Adrenal gland (tissue), 5 donors: ENCODE results near the gene CAMK1D.
"Not testable (repeated sequence)": the region's sequence is repeated elsewhere in the genome, so short reads cannot be mapped to it uniquely, and the experiment has no call there.

Experiments used
- POLR2A ChIP-seq, 2 donors: fragments of 450-650 bp; IDR thresholded peaks; one replicate each; pipeline ENCODE4 v1.6.1; 2017; ENCODE audit warnings: antibody characterized with exemption in 2 of 2, mild to moderate bottlenecking in 2 of 2, moderate library complexity in 1 of 2
- TF ChIP-seq, protein P1 (sequence below), 6 experiments: fragments of 450-650 bp in 4 of 6; fragments of 200-600 bp in 2 of 6; sonication (generic) in 1 of 6; IDR thresholded peaks; 1 replicate in 5 of 6; 2 replicates in 1 of 6; pipeline versions ENCODE4 v1.5.1 to v1.8.0; 2016 to 2021; ENCODE audit warnings: antibody characterized with exemption in 6 of 6, mild to moderate bottlenecking in 2 of 6, moderate library complexity in 1 of 6
- donor health status: DM: no; HTN: no; CAD: no.

DNA sequence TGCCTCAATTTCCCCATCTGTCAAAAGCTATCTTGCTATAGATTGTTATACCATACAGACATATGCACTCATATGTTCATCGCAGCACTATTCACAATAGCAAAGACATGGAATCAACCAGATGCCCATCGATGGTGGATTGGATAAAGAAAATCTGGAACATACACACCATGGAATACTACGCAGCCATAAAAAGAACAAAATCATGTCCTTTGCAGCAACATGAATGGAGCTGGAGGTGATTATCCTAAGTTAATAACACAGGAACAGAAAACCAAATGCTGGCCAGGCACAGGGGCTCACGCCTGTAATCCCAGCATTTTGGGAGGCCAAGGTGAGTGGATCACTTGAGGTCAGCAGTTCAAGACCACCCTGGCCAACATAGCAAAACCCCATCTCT, 14.2 kb upstream of the CAMK1D start:
- TF ChIP-seq, protein P1, sequence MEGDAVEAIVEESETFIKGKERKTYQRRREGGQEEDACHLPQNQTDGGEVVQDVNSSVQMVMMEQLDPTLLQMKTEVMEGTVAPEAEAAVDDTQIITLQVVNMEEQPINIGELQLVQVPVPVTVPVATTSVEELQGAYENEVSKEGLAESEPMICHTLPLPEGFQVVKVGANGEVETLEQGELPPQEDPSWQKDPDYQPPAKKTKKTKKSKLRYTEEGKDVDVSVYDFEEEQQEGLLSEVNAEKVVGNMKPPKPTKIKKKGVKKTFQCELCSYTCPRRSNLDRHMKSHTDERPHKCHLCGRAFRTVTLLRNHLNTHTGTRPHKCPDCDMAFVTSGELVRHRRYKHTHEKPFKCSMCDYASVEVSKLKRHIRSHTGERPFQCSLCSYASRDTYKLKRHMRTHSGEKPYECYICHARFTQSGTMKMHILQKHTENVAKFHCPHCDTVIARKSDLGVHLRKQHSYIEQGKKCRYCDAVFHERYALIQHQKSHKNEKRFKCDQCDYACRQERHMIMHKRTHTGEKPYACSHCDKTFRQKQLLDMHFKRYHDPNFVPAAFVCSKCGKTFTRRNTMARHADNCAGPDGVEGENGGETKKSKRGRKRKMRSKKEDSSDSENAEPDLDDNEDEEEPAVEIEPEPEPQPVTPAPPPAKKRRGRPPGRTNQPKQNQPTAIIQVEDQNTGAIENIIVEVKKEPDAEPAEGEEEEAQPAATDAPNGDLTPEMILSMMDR (IDR thresholded peaks at IDR 0.05), result not testable (repeated sequence)
- TF ChIP-seq POLR2A (IDR thresholded peaks at IDR 0.05), result not testable (repeated sequence)
